SW 1271 (cell line): Measurements from ENCODE around the gene TGFB1I1.
"Not testable (repeated sequence)": the region's sequence is repeated elsewhere in the genome, so short reads cannot be mapped to it uniquely, and the experiment has no call there.

Experiments
- DNase-seq, 2 experiments: peaks; one replicate each; lab custom pipeline; 2025; lab: John Stamatoyannopoulos, UW

The TGFB1I1 gene

GRCh38 chr16:31487720-31488467 lies 15.9 kb downstream of the TGFB1I1 start:
- peak in 1 of 2 experiments; percentile 36 for DNase-seq

DNA sequence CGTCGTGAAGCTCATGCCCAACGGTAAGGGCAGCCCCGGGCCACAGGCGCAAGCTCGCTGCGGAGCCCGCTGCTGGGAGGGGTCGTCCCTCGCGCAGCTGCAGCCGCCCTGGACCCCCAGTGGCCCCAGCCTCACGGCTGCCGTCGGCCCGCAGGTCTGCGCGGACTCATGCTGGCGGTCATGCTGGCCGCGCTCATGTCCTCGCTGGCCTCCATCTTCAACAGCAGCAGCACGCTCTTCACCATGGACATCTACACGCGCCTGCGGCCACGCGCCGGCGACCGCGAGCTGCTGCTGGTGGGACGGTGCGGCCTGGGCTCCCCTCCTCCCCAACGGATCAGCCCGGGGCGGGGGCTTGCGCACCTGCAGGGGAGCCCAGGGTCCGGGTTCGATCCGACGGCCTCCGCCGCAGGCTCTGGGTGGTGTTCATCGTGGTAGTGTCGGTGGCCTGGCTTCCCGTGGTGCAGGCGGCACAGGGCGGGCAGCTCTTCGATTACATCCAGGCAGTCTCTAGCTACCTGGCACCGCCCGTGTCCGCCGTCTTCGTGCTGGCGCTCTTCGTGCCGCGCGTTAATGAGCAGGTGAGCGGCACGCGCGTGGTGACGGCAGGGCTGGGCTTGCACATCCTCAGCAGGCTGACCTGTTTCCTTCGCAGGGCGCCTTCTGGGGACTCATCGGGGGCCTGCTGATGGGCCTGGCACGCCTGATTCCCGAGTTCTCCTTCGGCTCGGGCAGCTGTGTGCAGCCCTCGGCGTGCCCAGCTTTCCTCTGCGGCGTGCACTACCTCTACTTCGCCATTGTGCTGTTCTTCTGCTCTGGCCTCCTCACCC lies 16.7 kb downstream of the TGFB1I1 start:
- no peak for DNase-seq

- no peak for DNase-seq
Measured at GRCh38 chr16:31489298-31489564, 17.3 kb downstream of the TGFB1I1 start.

DNA sequence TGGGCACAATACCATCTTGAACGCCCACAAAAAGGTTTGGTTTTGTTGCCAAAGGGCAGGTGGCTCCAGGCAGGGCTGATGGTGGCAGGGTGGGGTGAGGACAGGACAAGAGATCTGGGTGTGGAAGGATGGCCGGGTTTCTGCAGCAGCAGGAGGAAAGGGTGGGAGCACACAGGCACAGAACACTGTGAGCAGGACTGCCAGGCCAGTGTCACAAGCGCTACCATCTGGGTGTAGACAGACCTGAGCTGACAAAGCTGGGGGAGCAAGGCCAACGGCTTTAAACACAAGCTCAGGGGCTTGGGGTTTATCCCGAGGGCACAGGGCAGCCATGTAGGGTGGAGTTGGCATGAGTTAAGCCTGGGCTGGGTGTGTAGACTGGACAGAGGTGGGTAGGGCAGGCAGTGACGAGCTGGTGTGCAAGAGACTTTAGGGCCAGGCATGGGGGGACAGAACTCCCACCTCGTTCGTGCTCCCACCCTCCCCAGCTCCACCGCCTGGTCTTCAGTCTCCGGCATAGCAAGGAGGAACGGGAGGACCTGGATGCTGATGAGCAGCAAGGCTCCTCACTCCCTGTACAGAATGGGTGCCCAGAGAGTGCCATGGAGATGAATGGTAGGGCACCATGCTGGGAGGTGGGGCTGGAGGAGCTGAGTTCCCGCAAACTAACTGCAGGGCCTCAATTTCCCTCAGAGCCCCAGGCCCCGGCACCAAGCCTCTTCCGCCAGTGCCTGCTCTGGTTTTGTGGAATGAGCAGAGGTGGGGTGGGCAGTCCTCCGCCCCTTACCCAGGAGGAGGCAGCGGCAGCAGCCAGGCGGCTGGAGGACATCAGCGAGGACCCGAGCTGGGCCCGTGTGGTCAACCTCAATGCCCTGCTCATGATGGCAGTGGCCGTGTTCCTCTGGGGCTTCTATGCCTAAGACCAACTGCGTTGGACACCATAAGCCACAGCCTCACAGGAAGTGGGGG lies 17.9 kb downstream of the TGFB1I1 start:
- no peak for DNase-seq

GRCh38 chr16:31491778-31492418 lies 19.9 kb downstream of the TGFB1I1 start:
- DNase-seq: no peak

DNA sequence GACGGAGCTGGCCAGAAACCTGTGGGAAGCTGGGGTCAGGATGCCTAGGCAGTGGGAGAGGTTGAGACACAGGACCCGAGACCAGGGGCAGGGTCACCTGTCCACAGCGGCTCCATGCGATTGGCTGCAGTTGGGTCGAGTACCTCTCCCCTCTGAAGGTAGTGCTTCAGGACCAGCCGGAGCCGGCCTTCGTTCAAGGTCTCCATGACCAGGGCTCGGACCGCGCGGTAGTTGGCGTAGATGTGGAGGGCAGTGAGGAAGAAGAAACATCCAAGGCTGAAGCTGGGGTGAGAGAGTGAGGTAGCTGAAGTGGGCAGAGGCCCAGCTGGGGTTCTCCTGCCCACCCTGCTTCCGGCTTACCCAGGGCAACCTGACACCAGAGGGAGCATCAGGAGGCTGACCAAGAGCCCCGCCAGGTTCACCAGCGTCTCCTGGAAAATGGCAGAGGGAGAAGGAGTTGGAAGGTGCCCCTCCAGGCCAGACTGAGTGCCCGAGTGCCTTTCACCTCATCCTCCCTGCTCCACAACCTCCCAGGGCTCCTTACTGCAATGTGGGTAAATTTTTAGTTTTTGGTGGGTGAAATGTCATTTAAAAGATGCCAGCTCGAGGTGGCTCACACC lies 21.7 kb downstream of the TGFB1I1 start:
- no peak for DNase-seq

GRCh38 chr16:31496670-31497069 lies 24.7 kb downstream of the TGFB1I1 start:
- no peak for DNase-seq

- DNase-seq: no peak
Measured at GRCh38 chr16:31498493-31498892, 26.5 kb downstream of the TGFB1I1 start.

- DNase-seq: no peak
Measured at GRCh38 chr16:31499928-31500327, 28.0 kb downstream of the TGFB1I1 start.

GRCh38 chr16:31501226-31501965 lies 29.4 kb downstream of the TGFB1I1 start:
- DNase-seq: no peak

DNA sequence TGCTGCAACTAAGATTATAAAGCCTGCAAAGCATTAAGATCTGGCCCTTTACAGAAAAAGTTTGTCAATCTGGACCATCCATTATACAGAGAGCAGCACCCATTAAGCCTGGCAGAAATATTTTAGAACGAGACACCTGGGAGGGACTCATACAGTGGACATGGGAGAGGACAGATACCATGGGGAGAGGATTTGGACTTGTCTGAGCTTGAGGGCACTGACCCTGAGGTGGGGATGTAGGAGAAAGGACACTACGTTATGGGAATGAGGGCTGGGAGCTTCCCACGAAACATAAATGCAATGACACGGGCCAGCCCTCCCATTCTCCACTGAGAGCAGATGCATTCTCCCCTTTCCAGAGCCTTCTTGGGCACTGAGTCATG lies 30.0 kb downstream of the TGFB1I1 start:
- no peak for DNase-seq

GRCh38 chr16:31502981-31503380 lies 31.0 kb downstream of the TGFB1I1 start:
- no peak for DNase-seq

DNA sequence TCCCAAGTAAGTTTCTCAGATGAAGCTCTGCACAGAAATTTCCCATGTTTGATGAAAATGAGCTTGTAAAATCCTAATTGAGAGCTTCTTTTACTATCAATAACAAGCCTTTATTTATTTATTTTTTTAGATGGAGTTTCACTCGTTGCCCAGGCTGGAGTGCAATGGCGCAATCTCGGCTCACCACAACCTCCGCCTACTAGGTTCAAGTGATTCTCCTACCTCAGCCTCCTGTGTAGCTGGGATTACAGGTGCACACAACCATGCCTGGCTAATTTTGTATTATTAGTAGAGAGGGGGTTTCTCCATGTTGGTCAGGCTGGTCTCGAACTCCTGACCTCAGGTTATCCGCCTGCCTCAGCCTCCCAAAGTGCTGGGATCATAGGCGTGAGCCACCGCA lies 31.6 kb downstream of the TGFB1I1 start:
- DNase-seq: not testable (repeated sequence)

GRCh38 chr16:31504159-31504558 lies 32.2 kb downstream of the TGFB1I1 start:
- no peak for DNase-seq

DNA sequence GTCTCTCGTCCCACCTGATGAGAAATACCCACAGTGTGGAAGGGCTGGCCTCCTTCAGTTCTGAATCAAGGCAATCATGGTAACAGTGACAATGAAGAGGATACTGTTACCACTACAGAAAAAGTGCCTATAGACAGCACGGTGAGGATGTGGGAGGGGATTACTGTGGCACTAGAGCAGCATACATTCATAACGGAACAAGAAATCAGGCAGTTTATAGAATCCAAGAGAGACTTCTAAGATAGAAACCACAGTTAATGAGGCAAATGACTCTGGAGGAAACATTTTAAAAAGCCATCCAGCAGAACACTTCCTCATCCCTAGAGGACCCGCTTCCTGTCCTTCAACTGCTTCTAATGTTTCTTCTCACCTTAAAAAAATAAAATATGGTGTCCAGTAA lies 33.5 kb downstream of the TGFB1I1 start:
- no peak for DNase-seq

GRCh38 chr16:31507617-31507928 lies 35.6 kb downstream of the TGFB1I1 start:
- DNase-seq: no peak

GRCh38 chr16:31507929-31508705 lies 36.2 kb downstream of the TGFB1I1 start, which contains the start of gene RUSF1:
Gene RUSF1, minus strand, starts transcription at chr16:31508391. Its CDS starts 18 bp downstream, at chr16:31508373.
- peak; percentile 40 to 76 for DNase-seq

GRCh38 chr16:31508706-31509195 lies 36.8 kb downstream of the TGFB1I1 start:
- DNase-seq: peak in 1 of 2 experiments; percentile 26

- no peak for DNase-seq
Measured at GRCh38 chr16:31513126-31513525, 41.2 kb downstream of the TGFB1I1 start.

GRCh38 chr16:31513884-31514283 lies 41.9 kb downstream of the TGFB1I1 start:
- DNase-seq: no peak
